Activated naive CD4-positive, alpha-beta T cell treated with anti-CD3 and anti-CD28 coated beads, Interleukin-2, amount 10 ng/mL, durations not matched to agents 7 days and 5 days (primary cell): Measurements from ENCODE around the gene HDHD5.

Experiments
- CTCF ChIA-PET: fragments of 350-600 bp; sonication (Branson Sonifier 250); formaldehyde crosslinking; loops from one replicate; lab custom pipeline; 2021; ENCODE audit warnings: antibody characterized with exemption; lab: Charles Lee
- DNase-seq: peaks from one replicate; pipeline ENCODE4 v3.0.0-alpha.2; 2020
- H3K27ac Mint-ChIP-seq: one replicate; pipeline ENCODE4 v1.8.0; 2021; ENCODE audit warnings: mild to moderate bottlenecking, moderate library complexity, mixed read lengths
- H3K27me3 Mint-ChIP-seq: one replicate; pipeline ENCODE4 v1.8.0; 2021; ENCODE audit warnings: mild to moderate bottlenecking, mixed read lengths
- H3K36me3 Mint-ChIP-seq: one replicate; pipeline ENCODE4 v1.8.0; 2021; ENCODE audit warnings: mixed read lengths
- H3K4me1 Mint-ChIP-seq: one replicate; pipeline ENCODE4 v1.8.0; 2021; ENCODE audit warnings: mixed read lengths
- H3K4me3 Mint-ChIP-seq: one replicate; pipeline ENCODE4 v1.8.0; 2021; ENCODE audit warnings: mild to moderate bottlenecking, moderate library complexity, mixed read lengths
- H3K9me3 Mint-ChIP-seq: one replicate; pipeline ENCODE4 v1.8.0; 2021; ENCODE audit warnings: mixed read lengths

The HDHD5 gene

GRCh38 chr22:17121233-17122195, 37.6 kb downstream of the HDHD5 start, which contains the start of gene TMEM121B:
TMEM121B (minus strand) TSS chr22:17121360; CDS start chr22:17121127, 233 bp downstream.
- DNase-seq = peak; percentile 55
- H3K27me3 Mint-ChIP-seq = peaks cover 59% of the 10 kb centered on the region
- H3K4me3 Mint-ChIP-seq = peak within 1 kb of the TSS; percentile 58
- CTCF ChIA-PET = no interaction called here
- H3K9me3 Mint-ChIP-seq = no peaks in the 10 kb centered on the region
- peaks cover 2% of the 10 kb centered on the region for H3K36me3 Mint-ChIP-seq
- no peak within 1 kb of the TSS for H3K27ac Mint-ChIP-seq
- peaks cover 31% of the 10 kb centered on the region for H3K4me1 Mint-ChIP-seq

- Mint-ChIP-seq H3K27ac (no peak overlapping the region), H3K4me1 (peaks cover 38% of the 10 kb centered on the region), H3K27me3 (peaks cover 59% of the 10 kb centered on the region), H3K9me3 (no peaks in the 10 kb centered on the region), H3K4me3 (no peak overlapping the region), H3K36me3 (peaks cover 2% of the 10 kb centered on the region)
- CTCF ChIA-PET = no interaction called here
- DNase-seq = peak; percentile 45
Observed at GRCh38 chr22:17120711-17121232, 38.3 kb downstream of the HDHD5 start.

- DNase-seq = peak; percentile 76
- H3K27me3 Mint-ChIP-seq = peaks cover 59% of the 10 kb centered on the region
- no peak overlapping the region for H3K27ac Mint-ChIP-seq
- H3K4me1 Mint-ChIP-seq = peaks cover 43% of the 10 kb centered on the region
- no peaks in the 10 kb centered on the region for H3K9me3 Mint-ChIP-seq
- H3K36me3 Mint-ChIP-seq = peaks cover 2% of the 10 kb centered on the region
- no peak overlapping the region for H3K4me3 Mint-ChIP-seq
- CTCF ChIA-PET = no interaction called here
Observed at GRCh38 chr22:17120281-17120680, 38.8 kb downstream of the HDHD5 start.

- Mint-ChIP-seq H3K4me1 (peaks cover 50% of the 10 kb centered on the region), H3K27ac (no peak overlapping the region), H3K9me3 (no peaks in the 10 kb centered on the region), H3K4me3 (peak overlapping the region; percentile 44), H3K36me3 (peaks cover 2% of the 10 kb centered on the region), H3K27me3 (peaks cover 59% of the 10 kb centered on the region)
- DNase-seq = no peak
- CTCF ChIA-PET = no interaction called here
Observed at GRCh38 chr22:17119481-17120202, 39.4 kb downstream of the HDHD5 start.

GRCh38 chr22:17118342-17118741, 40.7 kb downstream of the HDHD5 start:
- Mint-ChIP-seq H3K36me3 (peaks cover 6% of the 10 kb centered on the region), H3K9me3 (no peaks in the 10 kb centered on the region), H3K4me3 (peak overlapping the region; percentile 59), H3K27ac (peak overlapping the region; percentile 86), H3K27me3 (peaks cover 50% of the 10 kb centered on the region), H3K4me1 (peaks cover 58% of the 10 kb centered on the region)
- no peak for DNase-seq
- CTCF ChIA-PET = interaction anchor here (1.3 to 3.6 kb wide), 3 partner anchors 11 to 53 kb away, joined by 5 to 15 read pairs (median 14); no protein-coding TSS in a partner anchor

GRCh38 chr22:17117890-17118289, 41.2 kb downstream of the HDHD5 start:
- CTCF ChIA-PET = interaction anchor here (1.3 to 3.6 kb wide), 3 partner anchors 11 to 54 kb away, joined by 5 to 15 read pairs (median 14); no protein-coding TSS in a partner anchor
- Mint-ChIP-seq H3K36me3 (peaks cover 6% of the 10 kb centered on the region), H3K27me3 (peaks cover 46% of the 10 kb centered on the region), H3K4me1 (peaks cover 58% of the 10 kb centered on the region), H3K27ac (peak overlapping the region; percentile 86), H3K9me3 (no peaks in the 10 kb centered on the region), H3K4me3 (peak overlapping the region; percentile 59)
- peak; percentile 47 for DNase-seq

- peaks cover 41% of the 10 kb centered on the region for H3K27me3 Mint-ChIP-seq
- H3K4me3 Mint-ChIP-seq = peak overlapping the region; percentile 59
- peak overlapping the region; percentile 86 for H3K27ac Mint-ChIP-seq
- peaks cover 58% of the 10 kb centered on the region for H3K4me1 Mint-ChIP-seq
- DNase-seq = no peak
- peaks cover 9% of the 10 kb centered on the region for H3K36me3 Mint-ChIP-seq
- H3K9me3 Mint-ChIP-seq = no peaks in the 10 kb centered on the region
- CTCF ChIA-PET = interaction anchor here (1.6 to 3.6 kb wide), 3 partner anchors 10 to 54 kb away, joined by 9 to 15 read pairs (median 14); no protein-coding TSS in a partner anchor
Observed at GRCh38 chr22:17117400-17117799, 41.7 kb downstream of the HDHD5 start.

- no peak for DNase-seq
- peaks cover 12% of the 10 kb centered on the region for H3K36me3 Mint-ChIP-seq
- H3K4me3 Mint-ChIP-seq = peak overlapping the region; percentile 5
- H3K9me3 Mint-ChIP-seq = no peaks in the 10 kb centered on the region
- H3K4me1 Mint-ChIP-seq = peaks cover 58% of the 10 kb centered on the region
- CTCF ChIA-PET = interaction anchor here (1.6 to 3.6 kb wide), 3 partner anchors 10 to 55 kb away, joined by 9 to 15 read pairs (median 14); no protein-coding TSS in a partner anchor
- H3K27me3 Mint-ChIP-seq = peaks cover 34% of the 10 kb centered on the region
- peak overlapping the region; percentile 86 for H3K27ac Mint-ChIP-seq
Observed at GRCh38 chr22:17116572-17117330, 42.3 kb downstream of the HDHD5 start.

- Mint-ChIP-seq H3K36me3 (peaks cover 18% of the 10 kb centered on the region), H3K9me3 (no peaks in the 10 kb centered on the region), H3K4me3 (peak overlapping the region; percentile 46), H3K27me3 (peaks cover 27% of the 10 kb centered on the region), H3K27ac (peak overlapping the region; percentile 86), H3K4me1 (peaks cover 59% of the 10 kb centered on the region)
- no peak for DNase-seq
- CTCF ChIA-PET = interaction anchor here (1.6 to 3.6 kb wide), 3 partner anchors 9 to 56 kb away, joined by 9 to 15 read pairs (median 14); no protein-coding TSS in a partner anchor
Observed at GRCh38 chr22:17115945-17116565, 43.0 kb downstream of the HDHD5 start.

- Mint-ChIP-seq H3K36me3 (peaks cover 22% of the 10 kb centered on the region), H3K27ac (peak overlapping the region; percentile 86), H3K4me3 (no peak overlapping the region), H3K27me3 (peaks cover 24% of the 10 kb centered on the region), H3K4me1 (peaks cover 64% of the 10 kb centered on the region), H3K9me3 (no peaks in the 10 kb centered on the region)
- no peak for DNase-seq
- CTCF ChIA-PET = interaction anchor here (3.4 kb wide), 1 partner anchor 41 kb away, joined by 15 read pairs; no protein-coding TSS in a partner anchor
Observed at GRCh38 chr22:17115236-17115635, 43.8 kb downstream of the HDHD5 start.

- DNase-seq = no peak
- Mint-ChIP-seq H3K9me3 (no peaks in the 10 kb centered on the region), H3K27me3 (peaks cover 20% of the 10 kb centered on the region), H3K4me3 (no peak overlapping the region), H3K36me3 (peaks cover 24% of the 10 kb centered on the region), H3K4me1 (peaks cover 64% of the 10 kb centered on the region), H3K27ac (peak overlapping the region; percentile 86)
- CTCF ChIA-PET = no interaction called here
Observed at GRCh38 chr22:17114898-17115235, 44.2 kb downstream of the HDHD5 start.

GRCh38 chr22:17114173-17114897, 44.7 kb downstream of the HDHD5 start:
- DNase-seq = no peak
- H3K4me3 Mint-ChIP-seq = no peak overlapping the region
- peaks cover 14% of the 10 kb centered on the region for H3K27me3 Mint-ChIP-seq
- peaks cover 65% of the 10 kb centered on the region for H3K4me1 Mint-ChIP-seq
- CTCF ChIA-PET = no interaction called here
- peak overlapping the region; percentile 86 for H3K27ac Mint-ChIP-seq
- peaks cover 28% of the 10 kb centered on the region for H3K36me3 Mint-ChIP-seq
- no peaks in the 10 kb centered on the region for H3K9me3 Mint-ChIP-seq
